ENCODE results near the gene KNL1.

Gene KNL1

GRCh38 chr15:40684381-40684780, 90.3 kb downstream of the KNL1 start:
- H3K27me3 ChIP-seq, result no peaks in the 10 kb centered on the region
- H3K4me1 ChIP-seq (ENCODE audit: control insufficient read depth in 1 of 2, insufficient read depth in 1 of 2, low read depth in 1 of 2, low read length in 1 of 2), result no peaks in the 10 kb centered on the region
- H3K9me3 ChIP-seq, result no peaks in the 10 kb centered on the region
- H3K36me3 ChIP-seq, result no peaks in the 10 kb centered on the region
- no peak for TF ChIP-seq CTCF (IDR thresholded peaks at IDR 0.05)
- H3K4me3 ChIP-seq (ENCODE audit: low read depth in 1 of 2, low read length in 1 of 2), result no peak overlapping the region
- no peak overlapping the region for H3K27ac ChIP-seq

- Histone ChIP-seq H3K27ac (no peak overlapping the region), H3K4me1 (ENCODE audit: control insufficient read depth in 1 of 2, insufficient read depth in 1 of 2, low read depth in 1 of 2, low read length in 1 of 2) (no peaks in the 10 kb centered on the region), H3K9me3 (no peaks in the 10 kb centered on the region), H3K4me3 (ENCODE audit: low read depth in 1 of 2, low read length in 1 of 2) (no peak overlapping the region), H3K36me3 (no peaks in the 10 kb centered on the region), H3K27me3 (no peaks in the 10 kb centered on the region)
- TF ChIP-seq CTCF (IDR thresholded peaks at IDR 0.05), result no peak
These were observed 91.3 kb downstream of the KNL1 start for GRCh38 chr15:40685376-40685775.

- H3K27me3 ChIP-seq, result no peaks in the 10 kb centered on the region
- H3K4me1 ChIP-seq (ENCODE audit: control insufficient read depth in 1 of 2, insufficient read depth in 1 of 2, low read depth in 1 of 2, low read length in 1 of 2), result peaks cover 8 to 9% of the 10 kb centered on the region in 2 experiments
- no peak overlapping the region for H3K4me3 ChIP-seq (ENCODE audit: low read depth in 1 of 2, low read length in 1 of 2)
- TF ChIP-seq CTCF (IDR thresholded peaks at IDR 0.05), result no peak
- no peak overlapping the region for H3K27ac ChIP-seq
- H3K9me3 ChIP-seq, result no peaks in the 10 kb centered on the region
- no peaks in the 10 kb centered on the region for H3K36me3 ChIP-seq
These were observed 95.1 kb downstream of the KNL1 start for GRCh38 chr15:40688932-40689799.

- TF ChIP-seq CTCF (IDR thresholded peaks at IDR 0.05), result no peak
- no peaks in the 10 kb centered on the region for H3K27me3 ChIP-seq
- no peak overlapping the region for H3K27ac ChIP-seq
- no peaks in the 10 kb centered on the region for H3K36me3 ChIP-seq
- H3K4me3 ChIP-seq (ENCODE audit: low read depth in 1 of 2, low read length in 1 of 2), result no peak overlapping the region
- peaks cover 20 to 22% of the 10 kb centered on the region in 2 experiments for H3K4me1 ChIP-seq (ENCODE audit: control insufficient read depth in 1 of 2, insufficient read depth in 1 of 2, low read depth in 1 of 2, low read length in 1 of 2)
- H3K9me3 ChIP-seq, result no peaks in the 10 kb centered on the region
These were observed 97.7 kb downstream of the KNL1 start for GRCh38 chr15:40691737-40692136.

- TF ChIP-seq CTCF (IDR thresholded peaks at IDR 0.05), result no peak
- Histone ChIP-seq H3K27ac (peak overlapping the region; percentile 94), H3K4me1 (ENCODE audit: control insufficient read depth in 1 of 2, insufficient read depth in 1 of 2, low read depth in 1 of 2, low read length in 1 of 2) (peaks cover 20 to 22% of the 10 kb centered on the region in 2 experiments), H3K9me3 (no peaks in the 10 kb centered on the region), H3K27me3 (no peaks in the 10 kb centered on the region), H3K4me3 (ENCODE audit: low read depth in 1 of 2, low read length in 1 of 2) (peak overlapping the region; percentile 87 to 99), H3K36me3 (no peaks in the 10 kb centered on the region)
These were observed 100.0 kb downstream of the KNL1 start for GRCh38 chr15:40693904-40694687.
